Thyroid gland (tissue), 4 donors: ENCODE results near the gene SLC4A1AP.

Experiments used
- POLR2A ChIP-seq, 2 donors: fragments of 450-650 bp; IDR thresholded peaks; one replicate each; pipeline ENCODE4 v1.6.1; 2017; ENCODE audit warnings: antibody characterized with exemption in 2 of 2, mild to moderate bottlenecking in 2 of 2, moderate library complexity in 1 of 2
- TF ChIP-seq, protein P1 (sequence below), 6 experiments: fragments of 200-600 bp in 3 of 6; fragments of 450-650 bp in 3 of 6; sonication (generic) in 3 of 6; IDR thresholded peaks; one replicate each; pipeline ENCODE4 v1.5.1; 2016 to 2019; ENCODE audit warnings: antibody characterized with exemption in 6 of 6, mild to moderate bottlenecking in 2 of 6, inconsistent platforms in 1 of 6, moderate library complexity in 1 of 6

DNA sequence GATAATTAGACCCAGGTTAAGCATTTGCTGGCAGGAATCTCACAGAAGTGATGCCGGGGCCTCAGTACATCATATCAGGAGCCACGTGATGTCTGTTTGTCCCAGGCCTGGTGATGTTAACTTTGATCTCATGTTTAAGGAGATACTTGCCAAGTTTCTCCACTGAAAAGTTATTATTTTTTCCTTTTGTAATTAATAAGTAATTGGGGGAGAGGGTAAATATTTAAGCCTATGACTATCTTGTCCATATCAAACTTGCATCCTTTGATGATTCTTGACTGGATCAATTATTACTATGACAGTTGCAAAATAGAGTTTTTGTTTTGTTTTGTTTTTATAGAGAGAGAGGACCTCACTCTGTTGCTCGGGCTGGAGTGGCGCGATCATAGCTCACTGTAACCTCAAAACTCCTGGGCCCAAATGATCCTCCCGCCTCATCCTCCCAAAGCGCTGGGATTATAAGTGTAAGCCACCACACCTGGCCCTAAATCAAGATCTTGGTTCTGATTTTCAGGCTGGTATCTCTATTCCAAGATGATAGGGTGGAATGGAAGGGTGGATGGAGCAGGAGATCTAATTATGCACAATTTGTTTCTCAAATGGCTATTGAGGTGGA lies 46.4 kb downstream of the SLC4A1AP start:
- no peak for TF ChIP-seq POLR2A (IDR thresholded peaks at IDR 0.05)
- TF ChIP-seq, protein P1, sequence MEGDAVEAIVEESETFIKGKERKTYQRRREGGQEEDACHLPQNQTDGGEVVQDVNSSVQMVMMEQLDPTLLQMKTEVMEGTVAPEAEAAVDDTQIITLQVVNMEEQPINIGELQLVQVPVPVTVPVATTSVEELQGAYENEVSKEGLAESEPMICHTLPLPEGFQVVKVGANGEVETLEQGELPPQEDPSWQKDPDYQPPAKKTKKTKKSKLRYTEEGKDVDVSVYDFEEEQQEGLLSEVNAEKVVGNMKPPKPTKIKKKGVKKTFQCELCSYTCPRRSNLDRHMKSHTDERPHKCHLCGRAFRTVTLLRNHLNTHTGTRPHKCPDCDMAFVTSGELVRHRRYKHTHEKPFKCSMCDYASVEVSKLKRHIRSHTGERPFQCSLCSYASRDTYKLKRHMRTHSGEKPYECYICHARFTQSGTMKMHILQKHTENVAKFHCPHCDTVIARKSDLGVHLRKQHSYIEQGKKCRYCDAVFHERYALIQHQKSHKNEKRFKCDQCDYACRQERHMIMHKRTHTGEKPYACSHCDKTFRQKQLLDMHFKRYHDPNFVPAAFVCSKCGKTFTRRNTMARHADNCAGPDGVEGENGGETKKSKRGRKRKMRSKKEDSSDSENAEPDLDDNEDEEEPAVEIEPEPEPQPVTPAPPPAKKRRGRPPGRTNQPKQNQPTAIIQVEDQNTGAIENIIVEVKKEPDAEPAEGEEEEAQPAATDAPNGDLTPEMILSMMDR (IDR thresholded peaks at IDR 0.05) = no peak
